NCI-H69 (cell line): ENCODE measurements around the gene MPHOSPH10.
A peak's percentile ranks its signal among the peaks of the same experiment; 100 is the strongest.
"Not testable (repeated sequence)": the region's sequence is repeated elsewhere in the genome, so short reads cannot be mapped to it uniquely, and the experiment has no call there.

Experiments
- DNase-seq: peaks from one replicate; lab custom pipeline; 2025; lab: John Stamatoyannopoulos, UW

The MPHOSPH10 gene

GRCh38 chr2:71173096-71173495 lies 42.7 kb downstream of the MPHOSPH10 start:
- DNase-seq: no peak

- no peak for DNase-seq
Observed at GRCh38 chr2:71174207-71174606, 43.8 kb downstream of the MPHOSPH10 start.

GRCh38 chr2:71178836-71179235 lies 48.4 kb downstream of the MPHOSPH10 start:
- DNase-seq: peak; percentile 29

- no peak for DNase-seq
Observed at GRCh38 chr2:71181316-71181715, 50.9 kb downstream of the MPHOSPH10 start.

- DNase-seq: not testable (repeated sequence)
Observed at GRCh38 chr2:71183306-71184115, 53.1 kb downstream of the MPHOSPH10 start.

GRCh38 chr2:71186973-71187372 lies 56.5 kb downstream of the MPHOSPH10 start:
- DNase-seq: no peak

GRCh38 chr2:71187589-71187988 lies 57.2 kb downstream of the MPHOSPH10 start:
- DNase-seq: no peak

GRCh38 chr2:71190656-71191569 lies 60.5 kb downstream of the MPHOSPH10 start:
- DNase-seq: peak; percentile 15

- DNase-seq: no peak
Observed at GRCh38 chr2:71191570-71191943, 61.1 kb downstream of the MPHOSPH10 start.
